GM12891 (cell line): ENCODE results near the gene ZNF70.

ENCODE experiments used
- POLR2A ChIP-seq: IDR thresholded peaks from 2 replicates; pipeline ENCODE4 v1.6.1; 2011; ENCODE audit warnings: low read depth, low read length, control low read depth
- POLR2AphosphoS5 ChIP-seq: IDR thresholded peaks from 2 replicates; pipeline ENCODE4 v1.6.1; 2011; ENCODE audit warnings: low read depth, low read length, control low read depth
- SPI1 ChIP-seq: IDR thresholded peaks from 2 replicates; pipeline ENCODE4 v1.6.1; 2011; ENCODE audit warnings: low read depth, low read length, control low read depth

- TF ChIP-seq POLR2A (no peak), SPI1 (no peak), POLR2AphosphoS5 (no peak)
Observed at GRCh38 chr22:23789121-23789520, 38.2 kb upstream of the ZNF70 start.
